ENCODE results near the gene UACA.

GRCh38 chr15:70625011-70625410 is 138.3 kb downstream of the UACA start:
- TF ChIP-seq CTCF (IDR thresholded peaks at IDR 0.05) (no peak), POLR2A (IDR thresholded peaks at IDR 0.05) (no peak), EP300 (IDR thresholded peaks at IDR 0.05) (no peak)

Data from ovary (tissue), 3 donors.